ENCODE data around the gene FRY. TPM values are rescaled to one million over a fixed set of nuclear protein-coding genes. Genes with fewer than 3 reads are reported as not detected.

The FRY gene
- total and polyA plus RNA-seq, 9 of the 15 experiments (the other 6 are each of a cell fraction or from before 2014, with no cell fraction given) = 0.03 to 0.31 (median 0.11) TPM; not detected in 3

GRCh38 chr13:32026623-32027022 lies 5.0 kb upstream of the FRY start:
- ChIA-PET POLR2A (no interaction called here), CTCF (ENCODE audit: low intra/inter-chr PET ratio) (no interaction called here)
- Histone ChIP-seq H3K27ac (ENCODE audit: extremely low read depth, low read depth, low read length) (no peak overlapping the region), H3K36me3 (ENCODE audit: control insufficient read depth, insufficient read depth, low read length) (no peaks in the 10 kb centered on the region), H3K4me1 (replicated peaks in 1 of 2; ENCODE audit: control insufficient read depth in 2 of 2, insufficient read depth in 2 of 2, low read length in 2 of 2) (peaks cover 0 to 8% of the 10 kb centered on the region in 2 experiments; a peak in 2 of 5 replicates), H3K79me2 (ENCODE audit: control insufficient read depth, insufficient read depth, low read length) (no peaks in the 10 kb centered on the region), H3K27me3 (ENCODE audit: control insufficient read depth in 2 of 2, insufficient read depth in 2 of 2, low read length in 2 of 2) (peaks cover 4 to 11% of the 10 kb centered on the region in 2 experiments; a peak in 3 of 5 replicates), H3K4me2 (ENCODE audit: insufficient read depth, low read length) (no peak overlapping the region), H3K9me1 (ENCODE audit: control insufficient read depth, insufficient read depth, low read length) (no peaks in the 10 kb centered on the region), H4K20me1 (replicated peaks; ENCODE audit: control insufficient read depth, insufficient read depth, low read length) (no peaks in the 10 kb centered on the region; the same call in 1 of the 2 replicates), H2AFZ (ENCODE audit: low read depth, low read length) (no peak overlapping the region), H3K9ac (ENCODE audit: insufficient read depth in 1 of 2, low read depth in 2 of 2, low read length in 2 of 2) (no peak overlapping the region), H3K9me3 (replicated peaks; ENCODE audit: control insufficient read depth, insufficient read depth, low read depth, low read length) (no peaks in the 10 kb centered on the region), H3K4me3 (no peak overlapping the region)
- DNase-seq (ENCODE audit: extremely low read depth in 1 of 4, low spot score in 3 of 4) = no peak
- in situ Hi-C loops (cut with MboI) = no loop called here
- TF ChIP-seq STAT6 (CRISPR knock-in tag; IDR thresholded peaks at IDR 0.05) = no peak
- no peak for TF ChIP-seq PRPF4 (IDR thresholded peaks at IDR 0.05; ENCODE audit: insufficient read depth, low read depth, low read length, poor library complexity, severe bottlenecking)
- TF ChIP-seq HDAC3 (IDR thresholded peaks at IDR 0.05; ENCODE audit: borderline replicate concordance, partially characterized antibody) = no peak
- TF ChIP-seq ZNF143 (CRISPR knock-in tag; IDR thresholded peaks at IDR 0.05) = no peak
- TF ChIP-seq CTBP1 (IDR thresholded peaks at IDR 0.05; ENCODE audit: borderline replicate concordance) = no peak
- TF ChIP-seq RFX5 (IDR thresholded peaks at IDR 0.05; ENCODE audit: low read depth, low read length) = no peak
- TF ChIP-seq TFAP4 (CRISPR knock-in tag; IDR thresholded peaks at IDR 0.05; ENCODE audit: borderline replicate concordance) = no peak
- TF ChIP-seq CC2D1A (IDR thresholded peaks at IDR 0.05) = no peak
- TF ChIP-seq SP1 (CRISPR knock-in tag; IDR thresholded peaks at IDR 0.05) = no peak
- no peak for TF ChIP-seq SRSF3 (IDR thresholded peaks at IDR 0.05; ENCODE audit: insufficient read depth, low read length)
- TF ChIP-seq GABPB1 (CRISPR knock-in tag; IDR thresholded peaks at IDR 0.05) = no peak
- no peak for TF ChIP-seq KLF10 (CRISPR knock-in tag; IDR thresholded peaks at IDR 0.05)
- no peak for TF ChIP-seq IRF2 (CRISPR knock-in tag; IDR thresholded peaks at IDR 0.05)
- TF ChIP-seq CREB5 (CRISPR knock-in tag; IDR thresholded peaks at IDR 0.05) = no peak
- TF ChIP-seq TRIM25 (IDR thresholded peaks at IDR 0.05; ENCODE audit: borderline replicate concordance) = no peak
- no peak for TF ChIP-seq ZNF696 (CRISPR knock-in tag; conservative IDR thresholded peaks at IDR 0.05)
- ATAC-seq = no peak
- no TSS peak for BruUV-seq (replicated peaks)
- intact Hi-C loops (cut with micrococcal nuclease) = no loop called here
- no peak for FAIRE-seq
- 0% methylated on average over 3 of the region's 3 CpGs for WGBS (ENCODE audit: insufficient coverage, low coverage, missing lambda C conversion rate)

Data from K562 (cell line).